T-helper 1 cell treated with Interleukin-12 subunit alpha and Interleukin-12 subunit beta and Interleukin-4 antibody, amounts not matched to agents 30 μg/mL and 1 μg/mL, for 36 hours (primary cell): Measurements from ENCODE around the gene REC8.

Experiments
- H3K27ac Mint-ChIP-seq: one replicate; pipeline ENCODE4 v1.8.0; 2021; ENCODE audit warnings: mild to moderate bottlenecking, mixed read lengths
- H3K27me3 Mint-ChIP-seq: one replicate; pipeline ENCODE4 v1.8.0; 2021; ENCODE audit warnings: low read depth, mixed read lengths
- H3K36me3 Mint-ChIP-seq: one replicate; pipeline ENCODE4 v1.8.0; 2021; ENCODE audit warnings: low read depth, mixed read lengths
- H3K4me1 Mint-ChIP-seq: one replicate; pipeline ENCODE4 v1.8.0; 2021; ENCODE audit warnings: low read depth, mixed read lengths
- H3K4me3 Mint-ChIP-seq: one replicate; pipeline ENCODE4 v1.8.0; 2021; ENCODE audit warnings: mild to moderate bottlenecking, moderate library complexity, mixed read lengths
- H3K9me3 Mint-ChIP-seq: one replicate; pipeline ENCODE4 v1.8.0; 2021; ENCODE audit warnings: mixed read lengths

The REC8 gene

GRCh38 chr14:24133735-24134134, 38.1 kb upstream of the REC8 start:
- Mint-ChIP-seq H3K9me3 (no peaks in the 10 kb centered on the region), H3K4me1 (peaks cover 33% of the 10 kb centered on the region), H3K4me3 (no peak overlapping the region), H3K36me3 (peaks cover 23% of the 10 kb centered on the region), H3K27ac (no peak overlapping the region), H3K27me3 (no peaks in the 10 kb centered on the region)

- peaks cover 45% of the 10 kb centered on the region for H3K4me1 Mint-ChIP-seq
- no peaks in the 10 kb centered on the region for H3K27me3 Mint-ChIP-seq
- H3K9me3 Mint-ChIP-seq = no peaks in the 10 kb centered on the region
- peak overlapping the region; percentile 89 for H3K27ac Mint-ChIP-seq
- H3K36me3 Mint-ChIP-seq = peaks cover 35% of the 10 kb centered on the region
- H3K4me3 Mint-ChIP-seq = peak overlapping the region; percentile 89
Measured at GRCh38 chr14:24135584-24135833, 36.4 kb upstream of the REC8 start.

- no peaks in the 10 kb centered on the region for H3K9me3 Mint-ChIP-seq
- peaks cover 38% of the 10 kb centered on the region for H3K36me3 Mint-ChIP-seq
- peak within 1 kb of the TSS; percentile 91 for H3K27ac Mint-ChIP-seq
- H3K27me3 Mint-ChIP-seq = no peaks in the 10 kb centered on the region
- peaks cover 48% of the 10 kb centered on the region for H3K4me1 Mint-ChIP-seq
- H3K4me3 Mint-ChIP-seq = peak within 1 kb of the TSS; percentile 95
Measured at GRCh38 chr14:24135834-24136683, 35.8 kb upstream of the REC8 start, which contains the start of gene PSME1. TSS of gene PSME1 (plus strand) at chr14:24136194. CDS start at chr14:24136263, 69 bp downstream.

DNA sequence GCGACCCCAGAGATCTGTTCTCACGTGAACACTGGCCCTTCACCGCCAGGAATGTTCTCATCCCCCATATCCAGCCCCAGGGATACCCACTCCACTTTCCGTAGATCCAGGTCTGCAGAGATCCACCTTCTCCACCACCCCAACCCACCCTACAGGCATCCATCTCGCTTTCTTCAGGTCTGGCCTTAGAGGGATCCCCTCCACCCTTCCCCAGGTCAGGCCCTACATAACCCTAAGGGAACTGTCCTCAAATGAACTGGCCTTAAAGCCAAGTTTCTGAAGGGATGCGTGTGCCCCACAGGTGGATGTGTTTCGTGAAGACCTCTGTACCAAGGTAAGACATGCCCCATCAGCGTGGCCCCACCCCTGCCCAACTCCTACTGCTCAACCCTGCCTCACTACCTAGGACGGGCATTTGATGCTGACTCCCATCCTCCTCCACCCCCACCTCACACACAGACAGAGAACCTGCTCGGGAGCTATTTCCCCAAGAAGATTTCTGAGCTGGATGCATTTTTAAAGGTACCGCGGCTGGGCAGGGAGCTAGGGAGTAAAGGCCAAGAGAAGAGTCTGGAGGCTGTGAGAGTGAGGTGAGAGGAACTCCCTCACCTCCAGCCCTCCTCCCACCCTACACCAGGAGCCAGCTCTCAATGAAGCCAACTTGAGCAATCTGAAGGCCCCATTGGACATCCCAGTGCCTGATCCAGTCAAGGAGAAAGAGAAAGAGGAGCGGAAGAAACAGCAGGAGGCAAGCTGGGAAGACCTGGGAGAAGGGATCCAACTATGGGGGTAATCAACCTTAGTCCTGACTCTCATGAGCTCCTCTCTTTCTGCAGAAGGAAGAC, 35.0 kb upstream of the REC8 start:
- peak overlapping the region; percentile 95 for H3K4me3 Mint-ChIP-seq
- no peaks in the 10 kb centered on the region for H3K27me3 Mint-ChIP-seq
- peaks cover 38% of the 10 kb centered on the region for H3K36me3 Mint-ChIP-seq
- no peaks in the 10 kb centered on the region for H3K9me3 Mint-ChIP-seq
- peaks cover 49% of the 10 kb centered on the region for H3K4me1 Mint-ChIP-seq
- peak overlapping the region; percentile 91 for H3K27ac Mint-ChIP-seq

DNA sequence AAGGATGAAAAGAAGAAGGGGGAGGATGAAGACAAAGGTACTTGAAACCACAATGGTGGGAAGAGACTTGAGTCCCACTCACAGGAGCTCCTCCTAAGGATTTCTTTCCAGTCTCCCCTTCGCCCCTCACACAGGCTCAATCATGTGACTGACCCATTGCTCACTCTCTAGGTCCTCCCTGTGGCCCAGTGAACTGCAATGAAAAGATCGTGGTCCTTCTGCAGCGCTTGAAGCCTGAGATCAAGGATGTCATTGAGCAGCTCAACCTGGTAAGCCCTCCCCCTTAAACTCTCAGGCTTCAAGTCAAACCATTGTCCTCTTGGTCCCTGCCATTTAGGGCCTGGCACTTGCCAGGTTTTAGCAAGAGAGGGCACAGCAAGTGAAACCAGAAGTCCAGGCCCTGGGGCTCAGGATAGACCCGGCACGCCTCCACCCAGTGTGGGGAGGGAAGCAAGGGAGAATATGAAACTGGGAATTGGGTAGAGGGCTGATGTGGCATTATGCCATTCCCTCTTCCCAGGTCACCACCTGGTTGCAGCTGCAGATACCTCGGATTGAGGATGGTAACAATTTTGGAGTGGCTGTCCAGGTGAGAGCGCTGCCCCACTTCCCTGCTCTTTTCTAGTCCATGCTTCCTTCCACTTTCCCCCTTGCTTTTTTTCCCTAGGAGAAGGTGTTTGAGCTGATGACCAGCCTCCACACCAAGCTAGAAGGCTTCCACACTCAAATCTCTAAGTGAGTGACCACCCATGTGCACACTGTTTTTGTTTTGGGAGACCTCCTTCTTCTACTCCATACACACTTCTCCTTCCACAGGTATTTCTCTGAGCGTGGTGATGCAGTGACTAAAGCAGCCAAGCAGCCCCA, 34.1 kb upstream of the REC8 start:
- peak overlapping the region; percentile 65 for H3K27ac Mint-ChIP-seq
- H3K36me3 Mint-ChIP-seq = peaks cover 39% of the 10 kb centered on the region
- H3K4me3 Mint-ChIP-seq = peak overlapping the region; percentile 95
- H3K27me3 Mint-ChIP-seq = no peaks in the 10 kb centered on the region
- H3K9me3 Mint-ChIP-seq = no peaks in the 10 kb centered on the region
- peaks cover 47% of the 10 kb centered on the region for H3K4me1 Mint-ChIP-seq

DNA sequence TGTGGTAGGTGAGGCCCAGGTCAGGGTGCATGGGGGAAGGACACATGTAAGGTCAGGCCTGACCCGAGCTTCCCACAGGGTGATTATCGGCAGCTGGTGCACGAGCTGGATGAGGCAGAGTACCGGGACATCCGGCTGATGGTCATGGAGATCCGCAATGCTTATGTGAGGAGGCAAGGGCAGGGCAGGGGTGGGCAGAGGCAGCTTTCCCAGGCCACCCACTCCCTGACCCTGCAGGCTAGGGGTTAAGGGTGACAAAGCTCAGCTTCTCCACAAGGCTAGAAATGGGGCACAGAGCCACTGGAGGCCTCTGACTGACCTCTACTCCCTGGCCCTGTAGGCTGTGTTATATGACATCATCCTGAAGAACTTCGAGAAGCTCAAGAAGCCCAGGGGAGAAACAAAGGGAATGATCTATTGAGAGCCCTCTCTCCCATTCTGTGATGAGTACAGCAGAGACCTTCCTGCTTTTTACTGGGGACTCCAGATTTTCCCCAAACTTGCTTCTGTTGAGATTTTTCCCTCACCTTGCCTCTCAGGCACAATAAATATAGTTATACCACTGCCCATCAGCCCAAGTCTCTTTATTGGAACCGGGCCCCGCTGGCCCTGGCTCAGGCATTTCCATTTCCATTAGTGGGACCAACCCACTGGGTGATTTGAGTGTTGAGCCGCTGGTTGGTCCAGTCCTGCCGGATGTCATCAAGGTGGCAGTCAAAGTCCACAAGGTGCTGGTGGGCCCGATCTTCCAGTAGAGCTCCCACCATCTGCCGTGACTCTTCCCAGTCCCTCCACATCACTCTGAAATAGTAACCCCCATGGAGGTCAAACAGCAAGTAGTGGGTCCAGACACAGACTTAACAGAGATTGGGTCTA, 33.2 kb upstream of the REC8 start:
- Mint-ChIP-seq H3K4me3 (peak overlapping the region; percentile 69), H3K27ac (peak overlapping the region; percentile 47), H3K4me1 (peaks cover 51% of the 10 kb centered on the region), H3K9me3 (no peaks in the 10 kb centered on the region), H3K27me3 (no peaks in the 10 kb centered on the region), H3K36me3 (peaks cover 43% of the 10 kb centered on the region)

- H3K27ac Mint-ChIP-seq = peak overlapping the region; percentile 47
- H3K4me1 Mint-ChIP-seq = peaks cover 55% of the 10 kb centered on the region
- no peaks in the 10 kb centered on the region for H3K27me3 Mint-ChIP-seq
- peak overlapping the region; percentile 69 for H3K4me3 Mint-ChIP-seq
- H3K36me3 Mint-ChIP-seq = peaks cover 50% of the 10 kb centered on the region
- no peaks in the 10 kb centered on the region for H3K9me3 Mint-ChIP-seq
Measured at GRCh38 chr14:24139272-24139934, 32.5 kb upstream of the REC8 start.

- Mint-ChIP-seq H3K27me3 (no peaks in the 10 kb centered on the region), H3K9me3 (no peaks in the 10 kb centered on the region), H3K4me1 (peaks cover 61% of the 10 kb centered on the region), H3K36me3 (peaks cover 64% of the 10 kb centered on the region), H3K27ac (peak within 1 kb of the TSS; percentile 96), H3K4me3 (peak within 1 kb of the TSS; percentile 99)
Measured at GRCh38 chr14:24141097-24141880, 30.6 kb upstream of the REC8 start, which contains the start of gene EMC9. TSS of gene EMC9 (minus strand) at chr14:24141591. CDS start at chr14:24141304, 287 bp downstream.

DNA sequence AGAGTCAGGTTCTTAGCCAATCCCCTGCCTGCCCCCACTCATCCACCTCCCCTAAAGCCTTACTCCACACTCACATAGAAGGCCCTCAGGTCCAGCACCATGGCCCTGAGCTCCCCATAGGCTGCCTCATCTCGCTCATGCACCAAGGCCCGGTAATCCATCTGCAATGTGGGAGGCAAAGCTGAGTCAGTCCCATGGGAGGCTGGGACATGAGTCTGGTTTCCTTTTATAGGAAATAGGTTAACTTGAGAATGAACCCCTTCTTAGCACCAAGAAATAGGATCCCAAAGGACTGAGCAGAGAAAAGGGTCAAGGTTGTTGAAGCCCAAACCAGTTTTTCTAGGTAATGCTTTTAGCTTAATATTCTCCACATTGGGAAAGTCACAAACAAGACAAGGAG, 28.4 kb upstream of the REC8 start:
- Mint-ChIP-seq H3K36me3 (peaks cover 58% of the 10 kb centered on the region), H3K4me3 (no peak overlapping the region), H3K27me3 (no peaks in the 10 kb centered on the region), H3K9me3 (no peaks in the 10 kb centered on the region), H3K4me1 (peaks cover 51% of the 10 kb centered on the region), H3K27ac (peak overlapping the region; percentile 59)

DNA sequence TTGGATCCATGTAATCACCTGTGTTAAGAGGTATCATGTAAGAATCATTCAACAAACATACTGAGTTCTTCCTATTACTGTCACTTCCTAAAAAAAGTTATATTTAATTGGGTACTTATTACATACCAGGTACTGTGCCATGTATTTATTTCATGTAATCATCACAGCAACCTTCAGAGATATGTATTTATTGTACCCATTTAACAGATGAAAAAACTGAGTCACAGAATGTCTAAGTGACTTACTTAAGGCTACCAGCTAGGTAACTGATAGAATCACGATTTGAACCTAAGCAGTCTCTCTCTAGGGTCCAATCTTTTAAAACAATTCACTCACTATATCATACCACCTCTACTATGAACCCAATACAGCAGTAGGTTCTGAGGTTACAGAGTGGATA, 27.4 kb upstream of the REC8 start:
- Mint-ChIP-seq H3K27ac (peak overlapping the region; percentile 66), H3K9me3 (no peaks in the 10 kb centered on the region), H3K27me3 (no peaks in the 10 kb centered on the region), H3K4me1 (peaks cover 50% of the 10 kb centered on the region), H3K4me3 (peak overlapping the region; percentile 49), H3K36me3 (peaks cover 57% of the 10 kb centered on the region)

GRCh38 chr14:24145219-24145618, 26.7 kb upstream of the REC8 start:
- Mint-ChIP-seq H3K4me3 (peak overlapping the region; percentile 99), H3K27ac (peak overlapping the region; percentile 99), H3K4me1 (peaks cover 49% of the 10 kb centered on the region), H3K9me3 (no peaks in the 10 kb centered on the region), H3K27me3 (no peaks in the 10 kb centered on the region), H3K36me3 (peaks cover 56% of the 10 kb centered on the region)

DNA sequence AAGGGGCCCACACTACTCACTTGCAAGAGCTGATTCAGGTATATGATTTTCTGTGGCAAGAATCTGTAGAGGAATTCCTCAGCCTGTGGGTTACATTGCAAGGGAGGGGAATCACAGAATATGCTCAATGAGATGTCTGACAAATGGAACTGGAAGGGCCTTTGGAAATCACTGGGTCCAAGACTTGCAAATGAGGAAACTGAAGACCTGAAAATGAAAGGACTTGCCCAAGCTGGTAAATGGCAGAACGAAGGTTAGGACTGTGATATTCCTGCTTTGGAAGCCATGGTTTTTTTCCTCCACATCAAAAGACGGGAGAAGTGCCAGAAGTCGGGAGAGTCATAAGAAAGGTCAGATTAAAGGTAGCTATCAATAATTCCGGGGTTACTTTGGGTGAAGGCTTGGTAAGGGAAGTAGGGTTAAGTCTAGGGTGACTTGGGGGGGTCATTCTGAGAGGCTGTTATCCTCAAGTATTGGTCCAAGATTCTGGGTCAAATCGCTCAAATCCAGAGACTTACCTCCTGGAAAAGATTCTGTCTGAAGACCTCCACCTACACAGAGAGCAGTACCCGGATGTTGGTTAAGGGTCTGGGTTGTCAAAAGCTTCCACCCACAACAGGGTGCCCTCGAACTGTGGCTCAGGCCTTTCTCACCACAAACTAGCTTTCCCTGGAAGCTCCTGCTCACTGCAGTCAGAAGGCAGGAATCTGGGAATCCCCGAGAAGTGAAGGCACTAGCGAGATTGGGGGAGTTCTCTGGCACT, 26.0 kb upstream of the REC8 start:
- peak overlapping the region; percentile 99 for H3K4me3 Mint-ChIP-seq
- peaks cover 52% of the 10 kb centered on the region for H3K4me1 Mint-ChIP-seq
- H3K27me3 Mint-ChIP-seq = no peaks in the 10 kb centered on the region
- no peaks in the 10 kb centered on the region for H3K9me3 Mint-ChIP-seq
- H3K36me3 Mint-ChIP-seq = peaks cover 60% of the 10 kb centered on the region
- peak overlapping the region; percentile 99 for H3K27ac Mint-ChIP-seq
